GM18498 (cell line): ENCODE data around the gene KAZN.

Source experiments
- ATAC-seq: cut with Tn5 transposase; IDR thresholded peaks from one replicate; pipeline ENCODE4 v1.9.1; 2021; ENCODE audit warnings: mild to moderate bottlenecking, moderate library complexity; ENCODE audit not compliant: unreplicated experiment

Gene KAZN

DNA sequence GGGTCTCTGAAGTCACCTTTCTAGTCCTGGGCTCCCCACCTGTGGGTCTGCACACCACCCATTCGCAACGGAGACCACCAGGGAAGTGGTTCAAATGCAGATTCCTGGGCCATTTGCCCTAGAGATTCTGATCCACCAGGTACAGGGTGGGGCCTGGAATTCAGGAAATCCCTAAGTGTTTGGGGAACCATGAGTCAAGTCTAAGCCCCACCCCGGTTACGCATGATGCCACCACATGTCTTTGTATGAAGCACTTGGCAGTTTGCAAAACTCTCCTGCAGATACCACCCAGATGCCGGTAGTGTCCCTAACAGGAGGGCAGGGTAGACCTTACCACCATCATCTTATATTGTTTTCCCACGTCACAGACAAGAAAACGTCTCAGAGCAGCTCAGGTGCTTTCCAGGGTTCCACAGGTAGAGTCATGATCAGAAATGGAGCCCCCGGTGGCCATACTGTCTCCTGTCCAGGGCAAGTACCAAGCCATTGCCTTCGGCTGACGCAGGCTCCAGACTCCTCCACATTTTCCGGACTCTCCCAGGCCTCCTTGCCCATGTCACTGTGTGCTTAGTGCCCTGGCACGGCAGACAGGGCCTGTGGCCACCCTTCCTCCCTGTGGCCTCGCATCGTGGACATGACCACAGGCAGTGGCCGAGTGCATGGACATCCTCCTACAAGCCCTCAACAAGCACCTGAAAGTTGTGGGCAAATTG is 465.9 kb downstream of the KAZN start:
- no peak for ATAC-seq

DNA sequence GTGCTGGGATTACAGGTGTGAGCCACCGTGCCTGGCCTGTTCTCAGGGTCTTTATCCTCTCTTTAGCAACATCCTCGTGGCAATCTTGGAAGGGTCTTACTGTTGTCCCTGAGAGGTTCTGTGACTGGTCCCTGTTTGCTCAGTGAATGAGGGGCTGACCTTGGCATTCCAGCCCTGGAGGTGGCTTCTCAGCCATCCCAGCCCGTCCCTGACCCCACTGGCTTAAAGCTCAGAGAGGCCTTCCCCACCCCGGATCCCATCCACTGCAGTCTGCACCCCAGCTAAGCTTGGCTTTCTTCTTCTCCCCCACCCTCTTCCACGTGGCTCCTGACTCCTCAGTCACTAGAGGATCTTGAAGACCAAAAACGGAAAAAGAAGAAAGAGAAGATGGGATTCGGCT is 466.8 kb downstream of the KAZN start:
- ATAC-seq = no peak

DNA sequence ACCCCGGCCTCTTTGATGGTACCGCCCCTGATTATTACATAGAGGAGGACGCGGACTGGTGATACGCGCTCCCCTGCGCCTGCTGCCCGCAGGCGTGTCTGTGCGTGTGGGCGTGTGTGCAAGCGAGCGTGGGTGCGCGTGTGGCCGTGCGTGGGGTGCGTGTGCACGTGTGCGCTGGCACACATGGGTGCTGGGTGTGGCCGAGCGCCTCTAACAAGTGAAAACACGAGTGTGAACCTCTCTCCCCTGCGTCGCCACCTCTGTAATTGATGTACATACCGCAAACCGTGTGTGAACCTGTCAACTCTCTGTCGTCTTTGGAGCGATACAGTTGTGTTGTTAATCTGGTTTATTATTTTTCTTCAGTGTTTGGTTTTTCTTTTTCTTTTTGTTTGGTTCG is 467.3 kb downstream of the KAZN start:
- ATAC-seq = no peak

DNA sequence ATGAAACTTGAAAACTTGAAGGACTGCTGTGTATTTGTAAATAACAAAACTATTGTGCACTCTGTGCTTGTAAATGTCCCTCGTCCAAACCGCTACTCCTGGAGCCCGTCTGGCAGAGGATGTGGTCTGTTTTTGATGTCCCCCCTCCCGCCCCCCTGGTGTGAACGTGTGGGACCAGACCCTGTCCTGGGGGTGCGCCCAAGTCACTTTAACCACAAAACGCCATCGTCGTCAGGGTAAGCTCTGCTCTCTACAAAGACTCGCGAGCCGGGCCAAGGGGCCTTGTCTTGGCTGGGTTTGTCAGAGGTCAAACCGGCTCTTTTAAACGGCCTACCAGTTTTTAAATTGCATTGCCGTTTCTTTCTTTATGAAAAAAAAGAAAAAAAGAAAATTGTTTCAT is 467.7 kb downstream of the KAZN start:
- ATAC-seq = no peak

DNA sequence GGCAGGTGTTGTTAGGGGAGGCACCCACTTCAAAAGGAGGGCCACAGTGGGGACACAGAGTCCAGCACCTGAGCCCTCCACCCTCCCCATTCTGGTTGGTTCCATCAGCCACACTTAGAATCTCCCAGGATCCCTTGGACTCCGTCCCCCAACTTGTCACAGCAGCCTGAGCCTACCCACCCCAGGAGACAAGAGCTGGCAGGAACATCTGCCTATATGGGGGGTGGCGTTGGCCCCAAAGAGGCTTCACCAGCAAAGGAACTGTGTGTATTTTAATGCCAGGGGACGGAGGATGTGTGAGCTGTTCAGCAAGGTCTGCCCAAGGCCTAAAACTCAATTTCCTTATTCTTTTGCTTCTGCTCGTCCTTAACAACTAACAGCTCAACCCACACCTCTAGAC is 468.7 kb downstream of the KAZN start:
- ATAC-seq = no peak

DNA sequence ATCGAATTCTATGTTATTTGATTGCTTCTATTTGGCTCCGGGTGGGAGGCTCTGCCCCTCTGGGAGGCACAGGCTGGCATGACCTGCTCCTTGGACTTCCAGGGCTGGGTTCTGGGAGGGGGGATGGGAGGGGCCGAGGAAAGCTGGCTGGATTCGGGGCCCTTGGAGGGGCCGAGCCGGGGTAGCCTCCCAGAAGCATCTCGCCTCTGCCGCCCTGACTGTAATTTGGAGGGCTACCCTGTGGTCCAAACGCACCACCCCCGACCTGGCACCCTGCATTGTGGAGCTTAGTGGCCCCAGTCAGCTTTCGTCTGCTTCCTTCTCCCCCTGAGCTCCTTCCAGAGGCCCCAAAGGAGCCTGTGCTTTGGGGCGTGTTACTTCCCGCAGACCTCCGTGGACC is 469.7 kb downstream of the KAZN start:
- ATAC-seq = no peak

DNA sequence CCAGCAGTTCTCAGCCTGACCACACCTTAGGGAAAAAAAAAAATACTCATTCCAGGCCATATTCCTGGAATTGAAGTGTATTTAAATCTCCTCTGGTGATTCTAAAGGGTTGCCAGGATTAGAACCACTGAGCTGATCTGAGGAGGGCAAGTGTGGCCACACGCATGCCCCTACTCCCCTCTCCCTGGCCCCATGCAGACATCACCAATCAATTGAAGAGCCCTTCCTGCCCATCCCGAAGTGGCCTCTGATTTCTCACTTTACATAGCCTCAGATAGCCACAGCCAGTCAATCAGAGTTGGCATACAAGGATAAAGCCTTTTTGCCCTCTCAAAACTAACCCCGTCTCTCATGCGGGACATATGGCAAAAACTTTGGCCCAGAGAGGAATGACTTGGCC is 470.5 kb downstream of the KAZN start:
- ATAC-seq = no peak

DNA sequence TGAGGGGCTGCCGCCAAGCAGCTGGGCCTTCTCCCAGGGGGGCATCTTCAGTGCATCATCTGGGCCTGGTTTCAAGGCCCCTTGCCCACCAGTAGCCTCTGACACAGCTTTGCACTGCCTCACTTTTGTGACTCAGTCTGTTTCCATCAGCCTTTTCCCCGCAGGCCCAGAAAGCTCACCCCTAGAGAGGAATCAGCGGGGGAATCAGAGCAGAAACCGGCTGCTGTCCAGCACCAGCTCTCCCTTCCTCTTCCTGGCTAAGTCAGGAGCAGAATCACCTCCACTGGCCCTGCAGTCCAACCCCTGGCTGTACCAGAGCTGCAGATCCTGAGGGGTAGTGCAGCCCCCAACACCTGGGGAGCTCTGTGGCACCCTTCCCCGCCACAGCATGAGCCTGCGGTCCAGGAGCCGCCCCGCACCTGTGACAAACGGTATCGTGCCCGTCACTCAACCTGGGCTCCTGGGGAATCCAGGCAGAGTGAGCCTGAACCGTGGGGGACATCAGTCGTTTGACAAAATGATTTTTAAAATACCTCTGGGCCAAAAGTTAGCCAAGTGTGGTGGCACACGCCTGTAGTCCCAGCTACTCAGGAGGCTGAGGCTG is 471.8 kb downstream of the KAZN start:
- ATAC-seq = no peak

DNA sequence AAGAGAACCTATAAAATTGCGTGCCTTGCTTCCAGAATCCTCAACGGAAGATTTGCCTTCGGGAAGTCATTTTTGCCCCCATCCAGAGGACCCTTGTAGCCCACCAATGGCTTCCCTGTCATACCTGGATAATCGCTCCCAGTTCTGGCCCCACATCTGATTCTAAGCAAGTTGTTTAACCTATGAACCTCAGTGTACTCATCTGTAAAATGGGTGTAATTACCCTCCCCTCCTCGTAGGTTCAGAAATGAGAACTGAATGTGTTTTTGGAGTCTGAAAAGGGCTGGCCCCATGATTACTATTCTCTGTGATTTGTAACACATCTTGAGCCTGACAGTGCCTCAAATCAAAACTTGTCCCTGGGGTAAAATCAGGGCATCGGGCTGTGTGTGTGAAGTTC is 473.5 kb downstream of the KAZN start:
- no peak for ATAC-seq

DNA sequence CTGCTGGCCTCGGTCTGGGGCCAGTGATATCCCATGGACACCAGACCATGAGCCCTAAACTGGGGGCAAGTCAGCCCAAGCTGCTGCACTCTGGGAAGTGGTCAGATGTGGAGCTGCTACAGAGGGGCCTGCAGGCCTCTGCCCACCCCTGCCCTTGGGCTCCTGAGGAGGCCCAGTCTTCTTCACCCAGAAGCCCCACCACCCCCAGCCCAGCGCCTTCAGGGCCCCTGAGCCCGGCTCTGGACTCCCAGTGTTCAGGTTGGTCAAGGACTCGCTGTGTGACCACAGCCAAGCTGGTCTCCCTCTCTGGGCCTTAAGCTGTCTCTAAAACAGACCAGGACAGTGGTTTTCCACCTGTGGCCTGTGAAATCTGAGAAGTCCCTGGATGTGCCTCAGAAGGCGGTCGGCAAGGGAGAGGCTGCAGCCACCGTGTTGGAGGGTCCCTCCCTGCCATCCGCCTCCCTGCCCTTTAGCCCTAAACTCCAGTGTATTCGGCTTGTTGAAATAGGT is 475.4 kb downstream of the KAZN start:
- no peak for ATAC-seq

DNA sequence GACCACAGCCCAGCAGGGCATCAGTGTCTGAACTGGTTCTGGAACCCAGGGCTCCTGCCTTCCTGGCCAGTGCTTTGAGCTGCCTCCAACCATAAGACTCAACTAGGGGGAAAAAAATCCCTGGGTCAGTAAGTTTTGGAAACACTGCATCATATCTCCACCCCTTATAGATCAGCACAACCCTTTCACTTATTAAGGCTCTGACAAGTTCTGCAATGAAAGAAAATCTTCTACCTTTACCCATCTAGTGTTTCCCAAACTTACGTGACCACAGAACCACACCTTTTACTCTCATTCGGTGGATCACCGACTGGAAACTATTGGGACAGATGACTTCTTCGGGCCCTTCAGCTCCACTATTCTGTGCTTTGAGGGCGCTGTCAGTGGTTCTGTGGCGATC is 476.7 kb downstream of the KAZN start:
- ATAC-seq = no peak

DNA sequence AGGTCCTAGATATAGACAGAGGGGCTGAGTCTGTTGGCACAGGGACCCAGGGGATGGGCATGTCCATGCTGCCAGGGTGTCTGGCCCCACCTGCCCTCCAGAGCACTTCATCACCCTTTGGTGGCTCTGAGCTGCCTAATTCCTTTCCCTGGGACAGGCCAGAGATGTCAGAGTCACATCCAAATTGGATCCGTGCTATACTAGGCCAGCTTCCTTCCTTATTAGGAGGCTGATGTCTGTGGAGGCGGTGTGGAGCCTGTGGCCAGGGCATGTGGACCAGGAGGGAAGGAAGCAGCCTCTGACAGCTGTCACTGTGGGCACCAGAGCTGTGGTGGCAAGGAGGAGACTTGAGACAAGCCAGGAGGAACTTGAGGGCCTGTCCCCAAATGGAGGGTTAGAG is 477.3 kb downstream of the KAZN start:
- ATAC-seq = no peak

DNA sequence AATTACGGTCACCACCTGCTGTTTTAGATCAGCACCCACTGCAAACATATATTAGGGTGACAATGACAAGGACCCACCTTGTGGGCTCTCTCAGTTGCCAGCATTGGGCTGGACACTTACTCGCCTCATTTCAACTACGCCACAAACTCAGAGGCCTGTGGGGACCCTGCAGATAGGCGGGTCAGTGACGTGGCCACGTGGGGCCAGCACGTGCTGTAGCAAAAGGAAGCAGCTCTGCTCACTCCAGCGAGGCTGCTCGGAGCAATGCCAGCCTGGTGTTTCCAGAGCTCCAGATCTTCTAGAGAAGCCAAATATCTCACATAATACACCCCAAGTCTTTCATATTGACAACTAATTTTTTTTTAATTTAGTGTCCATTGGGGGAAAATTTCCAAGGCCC is 478.3 kb downstream of the KAZN start:
- no peak for ATAC-seq

DNA sequence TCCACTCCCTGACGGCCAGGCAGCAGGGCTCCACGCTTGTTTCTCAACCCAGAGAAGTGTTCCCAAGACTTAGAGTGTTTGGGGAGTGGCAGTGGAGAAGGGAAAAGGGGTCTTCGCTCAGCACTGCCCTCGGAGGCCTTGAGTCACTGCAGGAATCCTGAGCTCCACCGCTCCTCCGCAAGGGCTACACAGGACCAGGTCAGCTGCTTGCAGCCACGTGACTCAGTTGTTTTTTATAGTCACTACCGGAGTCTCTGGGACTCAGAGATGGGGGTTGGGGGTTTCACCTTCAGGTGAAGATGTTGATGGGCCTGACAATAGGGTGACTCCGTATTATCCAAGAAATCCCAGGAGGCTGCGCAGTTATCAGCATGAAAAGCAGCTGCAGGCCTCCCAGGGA is 478.9 kb downstream of the KAZN start:
- no peak for ATAC-seq

DNA sequence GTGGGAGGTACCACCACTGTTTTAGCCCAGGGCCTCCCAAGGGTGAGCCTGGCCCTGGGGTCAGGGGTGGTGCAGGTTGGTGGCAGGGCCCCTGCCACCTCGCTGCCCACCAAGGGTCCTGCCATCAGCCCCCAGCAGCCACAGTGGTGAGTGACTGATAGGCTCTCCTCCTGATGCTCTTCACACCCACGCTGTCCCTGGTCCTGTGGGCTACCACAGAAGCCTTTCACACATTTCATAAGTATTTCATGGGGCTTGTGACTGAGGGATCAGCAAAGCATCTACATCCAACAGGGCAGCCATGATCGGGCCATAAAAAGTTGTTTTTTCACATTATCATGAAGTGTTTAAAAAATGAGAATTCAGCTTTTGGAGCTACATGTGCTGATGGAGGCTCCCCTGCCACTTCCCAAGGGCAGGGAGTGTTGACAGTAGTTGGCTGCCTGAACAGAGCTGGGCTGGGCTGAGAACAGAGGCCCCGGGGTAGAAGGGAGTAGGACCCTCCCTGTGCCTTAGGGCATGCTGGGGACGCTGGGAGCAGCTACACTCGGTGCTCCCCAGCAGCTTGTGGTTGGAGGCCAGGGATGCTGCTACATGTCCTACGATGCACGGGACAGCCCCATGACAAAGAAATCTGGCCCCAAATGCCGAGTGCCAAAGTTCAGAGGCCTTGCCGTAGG is 482.0 kb downstream of the KAZN start:
- no peak for ATAC-seq

DNA sequence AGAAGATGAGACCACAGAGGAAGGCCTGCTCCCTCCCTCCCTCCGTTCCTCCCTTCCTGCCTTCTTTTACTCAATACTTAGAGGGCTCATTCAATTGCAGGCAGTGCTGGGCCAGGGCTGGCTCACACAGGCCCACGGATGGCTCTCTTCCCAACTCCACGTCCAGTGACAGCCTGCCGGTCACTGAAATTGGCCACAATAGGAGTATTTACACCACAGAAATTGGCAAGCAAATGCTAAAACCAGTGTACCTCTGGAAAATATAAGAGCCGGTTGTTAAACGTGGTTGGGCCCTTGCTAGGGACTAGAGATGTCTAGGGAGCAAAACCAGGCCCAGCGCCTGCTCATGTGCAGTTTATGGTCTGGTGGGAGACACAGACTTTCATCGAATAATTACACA is 482.6 kb downstream of the KAZN start:
- ATAC-seq = no peak

DNA sequence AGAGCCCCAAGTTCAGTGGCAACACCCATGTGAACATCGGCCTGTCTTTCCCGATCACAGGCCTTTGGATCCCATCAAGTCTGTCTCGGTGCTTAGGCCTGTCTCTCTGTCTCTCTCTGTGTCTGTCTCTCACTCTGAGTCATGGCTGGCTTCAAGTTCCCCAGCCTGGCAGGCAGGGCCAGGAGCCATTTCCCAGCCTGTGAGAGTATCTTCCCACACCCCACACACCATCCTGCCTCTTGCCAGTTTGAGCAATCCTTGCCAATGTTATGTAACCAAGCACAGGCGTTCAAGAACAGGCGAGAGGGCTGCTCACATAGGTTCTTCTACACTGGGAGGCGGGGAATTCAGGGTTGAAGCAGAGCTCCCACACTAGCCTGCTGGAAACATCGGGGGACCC is 485.1 kb downstream of the KAZN start:
- no peak for ATAC-seq

DNA sequence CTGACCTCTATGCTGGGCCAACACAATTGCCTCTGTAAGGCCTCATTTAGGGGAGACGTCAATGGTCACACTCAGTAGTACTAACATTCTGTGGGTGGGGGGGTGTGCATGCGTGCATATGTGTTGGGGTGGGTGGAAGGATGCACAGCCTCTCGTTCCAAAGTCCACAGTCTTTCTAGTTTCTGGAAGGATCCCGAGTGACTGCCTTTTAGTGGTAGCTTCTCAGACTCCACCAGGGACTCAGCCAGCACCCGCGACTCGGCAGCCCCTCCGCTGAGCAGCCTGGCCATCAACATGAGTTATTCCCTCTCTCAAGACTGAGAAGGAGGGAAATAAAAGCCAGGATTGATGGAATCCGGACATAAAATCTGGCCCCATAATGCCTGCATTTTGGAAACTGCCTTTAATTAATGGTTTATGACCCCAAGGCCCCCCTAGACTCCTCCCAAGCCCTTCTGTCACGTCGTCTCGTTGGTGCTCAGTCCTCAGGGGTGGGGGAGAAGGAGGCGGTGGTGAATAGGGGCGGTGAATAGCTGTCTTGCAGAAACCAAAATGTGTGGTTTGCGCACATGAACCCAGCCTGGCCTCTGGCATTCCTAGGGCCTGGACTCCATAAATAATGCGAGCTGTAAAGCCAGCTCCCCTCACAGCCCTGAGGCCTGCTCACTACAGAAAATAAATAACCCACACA is 489.9 kb downstream of the KAZN start:
- no peak for ATAC-seq

DNA sequence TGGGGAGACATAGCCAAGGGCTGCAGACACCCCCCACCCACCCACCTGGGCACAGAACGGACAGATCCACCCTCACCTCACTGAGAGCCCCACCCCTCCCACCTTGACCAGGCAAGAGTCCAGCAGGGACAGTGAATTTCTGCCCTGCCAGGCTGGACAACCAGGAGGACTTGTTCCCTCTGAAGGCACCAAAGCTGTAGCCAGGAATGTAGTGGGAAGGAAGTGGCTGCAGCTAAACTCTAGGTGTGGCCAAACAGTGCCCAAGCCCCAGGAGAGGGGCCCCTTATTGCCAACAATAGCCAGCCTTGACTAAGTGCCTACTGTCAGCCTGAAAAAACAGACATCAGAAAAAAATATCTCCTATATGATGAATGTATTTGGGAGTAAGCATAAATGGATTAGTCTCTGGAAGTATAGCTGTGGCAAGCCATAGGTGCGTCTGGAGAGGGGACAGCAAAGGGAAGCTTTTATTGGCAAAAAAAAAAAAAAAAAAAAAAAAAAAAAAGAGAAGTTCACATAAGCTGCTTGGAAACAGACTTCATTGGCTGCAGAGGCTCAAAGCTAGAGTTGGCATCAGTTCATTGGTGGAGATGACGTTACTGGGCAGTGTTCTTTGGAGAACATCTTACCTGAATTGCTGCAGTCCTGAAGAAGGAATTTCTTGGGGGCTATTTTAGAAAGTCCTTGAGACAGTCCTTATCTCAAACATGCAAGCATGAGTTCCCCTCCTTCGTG is 490.9 kb downstream of the KAZN start:
- no peak for ATAC-seq

DNA sequence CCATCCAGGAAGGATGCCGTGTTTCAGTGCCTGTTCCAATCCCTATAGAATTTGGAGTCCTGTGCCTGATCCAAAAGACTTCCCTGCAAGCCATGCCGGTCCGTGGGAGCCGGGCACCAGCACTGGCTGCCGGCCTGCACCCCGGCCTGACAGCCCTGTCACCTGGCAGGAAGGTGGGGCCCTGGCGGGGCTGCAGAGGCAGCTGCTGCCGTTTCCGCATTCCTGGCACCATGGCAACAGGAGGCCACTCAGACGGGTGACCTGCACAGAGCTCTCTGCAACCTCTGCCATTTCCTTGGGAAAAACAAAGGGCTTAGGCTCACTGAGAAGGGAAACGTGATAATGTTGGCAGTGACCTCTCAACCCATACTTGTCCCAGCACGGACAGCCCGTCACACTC is 491.9 kb downstream of the KAZN start:
- ATAC-seq = no peak

DNA sequence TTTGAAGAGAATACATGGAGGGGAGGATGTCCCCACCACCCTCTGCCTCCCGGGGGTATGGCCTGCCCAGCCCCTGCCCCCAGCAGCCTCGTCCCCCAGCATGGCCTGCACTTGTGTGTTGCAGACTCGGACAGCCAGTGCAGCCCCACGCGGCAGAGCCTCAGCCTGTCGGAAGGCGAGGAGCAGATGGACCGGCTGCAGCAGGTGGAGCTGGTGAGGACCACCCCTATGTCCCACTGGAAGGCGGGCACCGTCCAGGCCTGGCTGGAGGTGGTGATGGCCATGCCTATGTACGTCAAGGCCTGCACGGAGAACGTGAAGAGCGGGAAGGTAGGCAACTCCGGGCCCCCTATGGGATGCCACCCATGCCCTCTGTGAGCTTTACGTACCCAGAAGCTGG is 495.6 kb downstream of the KAZN start:
- no peak for ATAC-seq
